Activated T-cell treated with anti-CD3 and anti-CD28 coated beads, Interleukin-2, amount 50 U/mL, for 72 hours (primary cell): ENCODE results near the gene CRNN. TPM values are rescaled to one million over a fixed set of nuclear protein-coding genes. Genes with fewer than 3 reads are reported as not detected.

Experiments
- ATAC-seq, 2 donors: fragments of 150-1000 bp; cut with Tn5 transposase; replicated peaks in 1 of 2; 2 replicates each; pipeline ENCODE4 v1.10.0; 2021; ENCODE audit warnings: moderate library complexity in 2 of 2, mild to moderate bottlenecking in 1 of 2
- DNase-seq, 2 donors: peaks; one replicate each; pipeline ENCODE4 v3.0.0; 2021 to 2022; ENCODE audit warnings: mixed read lengths in 1 of 2
- H3K27ac Mint-ChIP-seq: one replicate; pipeline ENCODE4 v1.8.0; 2022; ENCODE audit warnings: mild to moderate bottlenecking, moderate library complexity, mixed read lengths
- H3K27me3 Mint-ChIP-seq: one replicate; pipeline ENCODE4 v1.8.0; 2022; ENCODE audit warnings: low read depth, mixed read lengths
- H3K36me3 Mint-ChIP-seq, 2 donors: one replicate each; pipeline ENCODE4 v1.8.0; 2022; ENCODE audit warnings: mixed read lengths in 2 of 2, mild to moderate bottlenecking in 1 of 2; ENCODE audit not compliant: insufficient read depth in 2 of 2
- H3K4me1 Mint-ChIP-seq: one replicate; pipeline ENCODE4 v1.8.0; 2022; ENCODE audit warnings: low read depth, mixed read lengths
- H3K4me3 Mint-ChIP-seq, 2 donors: one replicate each; pipeline ENCODE4 v1.8.0; 2022; ENCODE audit warnings: mild to moderate bottlenecking in 2 of 2, mixed read lengths in 2 of 2, moderate library complexity in 2 of 2
- H3K9me3 Mint-ChIP-seq, 2 donors: one replicate each; pipeline ENCODE4 v1.8.0; 2022; ENCODE audit warnings: mixed read lengths in 2 of 2
- total RNA-seq, 2 donors: library from RNA; stranded (reverse); gene quantifications; one replicate each; pipeline ENCODE4 v1.2.3, GENCODE V29; 2022

Gene CRNN
- total RNA-seq, result not detected

DNA sequence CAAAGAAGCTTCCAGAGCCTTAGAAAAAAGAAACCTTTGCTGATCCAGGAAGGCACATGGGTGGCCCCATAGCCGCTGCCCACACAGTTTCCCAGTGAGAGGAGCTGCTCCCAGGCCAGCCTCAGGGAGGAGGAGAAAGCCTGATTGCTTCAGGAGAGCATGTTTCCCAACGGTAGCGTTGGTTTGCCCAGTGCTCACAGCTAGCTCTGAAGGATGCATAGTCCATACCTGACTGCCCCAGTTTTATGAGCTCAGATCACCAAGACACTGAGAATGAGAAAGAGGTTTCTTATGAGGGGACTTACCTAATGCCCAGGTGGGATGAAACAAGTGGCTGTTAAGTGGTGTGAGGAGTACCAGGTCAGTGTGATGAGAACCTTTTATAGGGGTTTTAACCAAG is at the start of gene CRNN:
TSS of gene CRNN (minus strand) at position 355 of the 400 bp plus-strand sequence. CDS start 2,030 bp downstream, outside the sequence.
- DNase-seq (no peak), ATAC-seq (no peak)
- Mint-ChIP-seq H3K27ac (no peak within 1 kb of the TSS), H3K4me3 (no peak within 1 kb of the TSS), H3K9me3 (no peaks in the 10 kb centered on the region), H3K4me1 (no peaks in the 10 kb centered on the region), H3K36me3 (no peaks in the 10 kb centered on the region), H3K27me3 (peaks cover 19% of the 10 kb centered on the region)

DNA sequence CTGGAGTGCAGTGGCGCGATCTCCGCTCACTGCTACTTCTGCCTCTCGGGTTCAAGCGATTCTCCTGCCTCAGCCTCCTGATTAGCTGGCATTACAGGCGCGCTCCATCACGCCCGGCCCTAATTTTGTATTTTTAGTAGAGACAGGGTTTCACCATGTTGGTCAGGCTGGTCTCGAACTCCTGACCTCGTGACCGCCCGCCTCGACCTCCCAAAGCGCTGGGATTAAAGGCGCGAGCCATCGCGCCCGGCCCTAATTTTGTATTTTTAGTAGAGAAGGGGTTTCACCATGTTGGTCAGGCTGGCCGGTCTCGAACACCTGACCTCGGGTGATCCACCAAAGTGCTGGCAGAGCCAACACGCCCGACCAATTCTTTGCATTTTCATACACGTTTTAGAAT is 48.6 kb upstream of the CRNN start:
- Mint-ChIP-seq H3K4me3 (no peak overlapping the region), H3K27me3 (peaks cover 9% of the 10 kb centered on the region), H3K27ac (no peak overlapping the region), H3K9me3 (peaks cover 0 to 4% of the 10 kb centered on the region in 2 donors), H3K36me3 (peaks cover 3 to 4% of the 10 kb centered on the region in 2 donors), H3K4me1 (peaks cover 33% of the 10 kb centered on the region)
- ATAC-seq (no peak), DNase-seq (no peak)

DNA sequence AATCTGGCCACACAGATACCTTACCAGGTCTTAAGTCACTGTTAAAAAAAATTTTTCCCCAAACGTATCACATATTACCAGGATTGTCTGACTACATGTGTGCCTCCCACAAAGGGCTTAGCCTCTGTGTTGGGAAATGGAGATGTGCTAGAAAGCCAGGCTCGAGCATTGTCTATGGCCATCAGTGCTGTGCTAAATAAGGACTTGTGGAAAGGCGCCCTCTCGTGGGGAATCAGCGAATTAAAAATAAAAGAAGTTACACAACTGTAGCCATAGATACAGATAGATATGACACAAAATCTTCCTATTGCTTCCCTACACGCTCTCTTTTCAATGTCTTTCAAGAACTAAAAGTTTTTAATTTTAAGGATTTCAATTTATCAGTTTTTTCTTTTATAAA is 47.5 kb upstream of the CRNN start:
- ATAC-seq (peak in 1 of 2 donors; percentile 47), DNase-seq (peak; percentile 52 to 63)
- Mint-ChIP-seq H3K4me3 (peak overlapping the region; percentile 57 to 71), H3K27ac (no peak overlapping the region), H3K27me3 (peaks cover 5% of the 10 kb centered on the region), H3K36me3 (peaks cover 0 to 3% of the 10 kb centered on the region in 2 donors), H3K9me3 (peaks cover 0 to 4% of the 10 kb centered on the region in 2 donors), H3K4me1 (peaks cover 33% of the 10 kb centered on the region)

DNA sequence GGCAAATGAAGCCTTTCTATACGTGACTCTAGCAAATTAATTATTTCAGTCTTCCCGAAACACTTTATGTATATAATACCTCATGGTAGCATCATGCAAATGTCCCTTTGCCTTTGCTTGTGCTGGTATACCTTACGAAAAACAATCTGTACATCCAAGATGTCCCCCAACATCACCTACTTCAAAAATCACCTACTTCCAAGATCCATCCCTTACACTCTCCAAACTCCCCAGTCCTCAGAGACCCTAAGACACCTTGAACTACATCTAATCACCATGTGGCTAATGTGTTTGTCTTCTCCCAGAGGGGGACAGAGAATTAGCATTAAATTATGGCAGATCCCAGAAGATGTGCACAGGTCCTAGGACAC is 46.5 kb upstream of the CRNN start:
- ATAC-seq (no peak), DNase-seq (no peak)
- no peaks in the 10 kb centered on the region for H3K36me3 Mint-ChIP-seq
- peak overlapping the region; percentile 70 to 74 for H3K4me3 Mint-ChIP-seq
- no peak overlapping the region for H3K27ac Mint-ChIP-seq
- peaks cover 5% of the 10 kb centered on the region for H3K27me3 Mint-ChIP-seq
- no peaks in the 10 kb centered on the region for H3K9me3 Mint-ChIP-seq
- H3K4me1 Mint-ChIP-seq, result peaks cover 33% of the 10 kb centered on the region

DNA sequence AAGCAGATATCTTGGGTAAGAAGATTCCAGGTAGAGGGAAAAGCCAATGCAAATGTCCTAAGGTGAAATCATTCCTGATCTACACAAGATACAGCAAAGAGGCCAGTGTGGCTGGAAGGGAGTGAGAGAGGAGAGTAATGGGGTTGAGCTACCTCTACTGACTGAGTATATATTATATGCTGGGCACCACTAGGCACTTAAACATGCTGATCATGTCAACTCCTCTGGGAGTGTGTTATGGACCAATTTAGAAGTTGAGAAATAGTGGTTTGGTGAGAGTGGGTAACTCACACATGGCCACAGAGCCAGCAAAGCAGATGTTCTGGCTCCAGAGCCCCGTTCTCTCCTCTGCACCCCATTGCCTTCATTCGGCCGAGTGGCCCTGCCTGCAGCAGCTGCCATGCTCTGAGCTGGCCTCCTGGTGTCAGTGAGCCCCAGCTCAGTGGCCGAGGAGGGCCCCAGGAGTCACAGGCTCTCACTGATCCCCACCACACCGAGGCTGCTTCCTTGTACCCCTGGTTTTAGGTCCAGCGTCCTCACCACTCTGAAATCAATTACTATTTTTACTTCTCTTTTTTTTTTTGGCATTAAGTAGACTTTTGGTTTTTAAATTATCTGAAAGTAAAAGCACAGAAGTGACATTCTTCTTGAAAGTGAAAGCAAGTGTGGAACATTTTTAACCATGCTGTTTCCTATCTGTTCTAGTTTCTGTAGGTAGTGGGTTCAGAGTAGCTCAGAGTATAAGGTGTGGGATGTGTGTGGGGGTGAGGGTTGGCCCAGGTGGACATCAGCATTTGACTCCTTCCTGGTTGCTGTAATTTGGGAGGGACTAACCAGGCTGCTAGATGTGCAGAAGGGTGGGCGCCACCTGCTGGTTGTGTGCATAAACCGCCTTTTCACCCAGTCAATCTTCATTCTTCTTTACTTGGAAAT is 45.8 kb upstream of the CRNN start:
- H3K4me1 Mint-ChIP-seq, result peaks cover 33% of the 10 kb centered on the region
- H3K36me3 Mint-ChIP-seq, result no peaks in the 10 kb centered on the region
- H3K9me3 Mint-ChIP-seq, result no peaks in the 10 kb centered on the region
- peak overlapping the region; percentile 40 for H3K27ac Mint-ChIP-seq
- peaks cover 5% of the 10 kb centered on the region for H3K27me3 Mint-ChIP-seq
- peak; percentile 92 to 94 for ATAC-seq
- peak overlapping the region; percentile 70 to 74 for H3K4me3 Mint-ChIP-seq
- peak; percentile 79 to 80 for DNase-seq

DNA sequence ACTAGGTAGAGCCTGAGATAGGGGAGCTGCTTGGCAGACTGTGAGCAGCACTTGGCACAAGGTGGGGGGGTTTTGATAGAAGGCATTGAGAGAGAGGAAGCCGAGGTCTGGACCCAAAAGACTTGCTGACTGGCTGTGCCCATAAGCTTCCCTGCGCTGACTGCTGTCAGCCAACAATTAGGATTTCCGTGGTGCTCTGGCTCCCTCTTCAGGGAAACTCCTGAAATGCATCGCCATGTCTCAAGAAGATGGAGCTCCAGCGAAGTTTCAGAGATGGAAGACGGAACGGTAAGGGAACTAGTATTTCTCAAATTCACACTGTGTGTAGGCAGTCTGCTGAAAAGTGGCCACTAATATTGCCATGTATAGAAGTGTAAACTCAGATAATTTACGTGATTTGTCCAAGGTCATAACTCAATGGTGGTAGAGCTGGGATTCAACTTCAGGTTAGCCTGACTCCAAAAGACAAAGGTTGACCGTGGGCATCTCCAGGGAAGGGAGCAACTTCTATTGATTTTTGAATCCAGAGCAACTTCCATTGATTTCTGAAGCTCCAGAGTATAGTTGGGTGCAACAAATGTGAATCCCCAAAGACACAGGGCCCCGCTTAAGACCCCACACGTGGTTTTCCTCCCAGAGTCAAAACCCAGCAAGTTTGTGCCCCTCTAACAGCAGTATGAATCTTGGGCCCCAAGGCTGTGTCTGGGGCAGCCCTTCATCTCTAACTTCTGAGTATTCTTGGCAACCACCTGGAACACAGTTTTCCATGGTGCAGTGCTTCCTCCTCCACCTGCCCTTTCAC is 44.5 kb upstream of the CRNN start:
- no peak overlapping the region for H3K4me3 Mint-ChIP-seq
- DNase-seq (peak; percentile 77 to 83), ATAC-seq (peak; percentile 40 to 51)
- H3K4me1 Mint-ChIP-seq, result peaks cover 33% of the 10 kb centered on the region
- H3K9me3 Mint-ChIP-seq, result no peaks in the 10 kb centered on the region
- H3K27me3 Mint-ChIP-seq, result peaks cover 5% of the 10 kb centered on the region
- H3K36me3 Mint-ChIP-seq, result no peaks in the 10 kb centered on the region
- no peak overlapping the region for H3K27ac Mint-ChIP-seq

DNA sequence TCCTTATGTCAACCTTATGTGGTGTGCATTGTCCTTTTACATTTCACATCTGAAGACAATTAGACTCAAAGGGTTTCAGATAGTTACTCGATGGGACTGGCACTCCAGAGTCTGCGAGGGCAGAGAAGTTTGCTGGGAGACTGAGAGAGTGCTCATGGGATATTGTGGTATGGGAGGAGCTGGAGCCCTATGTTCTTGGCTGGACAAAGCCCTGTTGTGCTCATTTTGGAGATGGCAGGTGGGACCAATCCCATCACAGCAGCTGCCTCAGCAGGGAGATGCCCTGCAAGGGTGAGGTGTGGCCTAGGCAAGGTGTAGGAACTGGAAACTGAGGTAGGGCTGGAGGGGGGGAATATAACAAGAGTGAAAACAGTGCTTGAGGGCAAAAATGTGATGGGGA is 43.5 kb upstream of the CRNN start:
- H3K36me3 Mint-ChIP-seq, result no peaks in the 10 kb centered on the region
- H3K9me3 Mint-ChIP-seq, result no peaks in the 10 kb centered on the region
- peaks cover 33% of the 10 kb centered on the region for H3K4me1 Mint-ChIP-seq
- no peak overlapping the region for H3K4me3 Mint-ChIP-seq
- no peak overlapping the region for H3K27ac Mint-ChIP-seq
- no peak for DNase-seq
- H3K27me3 Mint-ChIP-seq, result peaks cover 5% of the 10 kb centered on the region
- no peak for ATAC-seq

DNA sequence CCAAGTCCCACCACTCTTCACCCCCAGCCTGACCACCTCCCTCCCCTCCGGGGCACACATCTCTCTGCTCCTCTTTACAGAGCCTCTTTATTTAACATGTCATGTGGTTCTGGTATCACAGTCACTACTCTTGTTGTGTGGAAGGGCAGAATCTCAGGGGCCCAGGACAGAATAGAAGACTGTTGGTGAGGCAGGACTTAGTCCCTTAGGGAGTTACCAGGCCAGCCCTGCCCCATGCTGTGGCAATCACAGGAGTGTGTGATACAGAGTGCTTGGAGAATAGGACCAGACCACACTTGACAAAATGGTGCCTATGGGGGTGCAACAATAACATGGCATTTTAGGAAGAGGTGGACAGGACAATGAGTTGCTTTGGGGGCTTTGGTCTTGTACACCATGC is 43.0 kb upstream of the CRNN start:
- H3K27me3 Mint-ChIP-seq, result peaks cover 8% of the 10 kb centered on the region
- H3K36me3 Mint-ChIP-seq, result no peaks in the 10 kb centered on the region
- H3K27ac Mint-ChIP-seq, result no peak overlapping the region
- H3K4me1 Mint-ChIP-seq, result peaks cover 33% of the 10 kb centered on the region
- ATAC-seq, result no peak
- no peak overlapping the region for H3K4me3 Mint-ChIP-seq
- no peaks in the 10 kb centered on the region for H3K9me3 Mint-ChIP-seq
- no peak for DNase-seq

DNA sequence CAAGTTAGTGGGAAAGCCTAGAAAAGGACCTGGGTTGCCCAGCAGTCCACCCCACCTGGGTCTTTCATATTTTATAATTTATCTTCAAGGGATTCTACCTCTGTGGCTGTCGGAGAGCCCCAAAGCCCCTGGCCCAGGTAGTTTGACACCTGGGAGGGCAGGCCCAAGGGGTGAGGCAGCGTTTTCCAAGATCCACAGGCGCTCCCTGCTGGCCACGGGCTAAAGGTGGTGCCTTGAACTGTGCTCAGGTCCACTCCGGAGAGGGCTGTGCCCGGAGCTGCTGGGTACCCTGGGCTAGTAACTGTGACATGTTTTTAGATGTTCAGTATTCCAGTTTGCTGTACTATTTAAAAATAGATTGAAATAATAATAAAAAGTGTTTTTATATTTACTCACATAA is 37.2 kb upstream of the CRNN start:
- no peaks in the 10 kb centered on the region for H3K9me3 Mint-ChIP-seq
- DNase-seq (no peak), ATAC-seq (no peak)
- no peak overlapping the region for H3K4me3 Mint-ChIP-seq
- H3K4me1 Mint-ChIP-seq, result no peaks in the 10 kb centered on the region
- H3K27me3 Mint-ChIP-seq, result peaks cover 6% of the 10 kb centered on the region
- H3K36me3 Mint-ChIP-seq, result no peaks in the 10 kb centered on the region
- H3K27ac Mint-ChIP-seq, result no peak overlapping the region

DNA sequence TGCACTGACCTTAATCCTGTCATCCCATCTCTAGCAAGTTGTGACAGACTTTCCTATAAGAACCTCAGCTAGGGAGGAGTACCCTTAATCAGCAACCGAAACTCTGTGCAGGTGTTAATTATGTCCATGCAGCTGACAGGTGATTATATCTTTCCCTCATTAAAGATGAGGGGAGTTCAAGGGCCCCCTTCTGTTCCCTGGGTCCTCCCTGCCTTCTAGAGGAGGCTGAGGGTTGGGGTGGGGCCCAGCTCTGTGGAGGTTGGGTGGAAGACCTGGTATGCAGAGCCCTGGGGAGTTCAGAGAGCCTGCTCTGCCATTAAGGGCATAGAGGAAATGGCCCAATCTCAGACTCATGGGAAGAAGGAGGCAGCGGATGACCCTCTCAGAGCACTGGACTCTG is 35.6 kb upstream of the CRNN start:
- Mint-ChIP-seq H3K27ac (no peak overlapping the region), H3K4me3 (no peak overlapping the region), H3K9me3 (no peaks in the 10 kb centered on the region), H3K4me1 (no peaks in the 10 kb centered on the region), H3K27me3 (peaks cover 6% of the 10 kb centered on the region), H3K36me3 (no peaks in the 10 kb centered on the region)
- ATAC-seq (no peak), DNase-seq (no peak)

DNA sequence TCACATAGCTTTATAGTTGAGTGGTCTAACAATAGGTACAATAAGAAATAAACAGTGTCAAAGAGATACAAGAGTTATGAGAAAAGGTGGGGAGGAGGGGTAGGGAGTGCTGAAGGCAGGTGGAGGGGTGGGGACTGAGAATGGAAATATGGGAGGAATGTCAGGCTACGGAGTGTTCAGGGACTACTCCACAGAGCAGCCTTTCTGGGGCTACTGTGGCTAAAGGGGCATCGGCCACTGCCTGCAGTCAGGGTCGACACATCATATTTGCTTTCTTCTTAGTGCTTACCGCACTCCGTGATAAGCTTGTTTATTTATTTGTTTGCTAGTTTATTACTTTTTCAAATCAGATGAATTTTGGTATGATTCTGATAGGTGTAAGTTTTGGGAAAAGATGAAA is 34.4 kb upstream of the CRNN start:
- H3K27me3 Mint-ChIP-seq, result peaks cover 6% of the 10 kb centered on the region
- H3K36me3 Mint-ChIP-seq, result no peaks in the 10 kb centered on the region
- no peaks in the 10 kb centered on the region for H3K9me3 Mint-ChIP-seq
- ATAC-seq (no peak), DNase-seq (no peak)
- no peaks in the 10 kb centered on the region for H3K4me1 Mint-ChIP-seq
- no peak overlapping the region for H3K27ac Mint-ChIP-seq
- H3K4me3 Mint-ChIP-seq, result no peak overlapping the region

DNA sequence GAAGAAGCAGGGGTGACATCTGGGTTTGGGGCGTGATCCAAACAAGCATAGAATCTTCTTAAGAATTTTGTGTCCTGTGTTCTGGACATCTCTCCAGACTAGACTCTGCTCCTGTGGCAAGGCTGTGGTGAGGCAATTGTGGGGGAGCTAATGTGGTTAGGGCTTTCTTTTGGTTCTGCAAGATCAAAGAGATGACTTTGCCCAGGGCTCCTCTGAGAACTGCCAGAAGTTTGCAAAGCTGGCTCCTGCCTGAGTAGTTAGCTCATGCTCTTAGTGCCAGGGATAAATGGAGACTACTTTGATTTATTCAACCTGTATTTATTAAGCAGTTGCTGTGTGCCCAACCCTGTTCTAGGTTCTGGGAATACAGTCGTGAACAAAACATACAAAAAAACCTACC is 34.0 kb upstream of the CRNN start:
- H3K4me3 Mint-ChIP-seq, result no peak overlapping the region
- H3K27ac Mint-ChIP-seq, result no peak overlapping the region
- H3K27me3 Mint-ChIP-seq, result peaks cover 6% of the 10 kb centered on the region
- no peak for ATAC-seq
- H3K36me3 Mint-ChIP-seq, result no peaks in the 10 kb centered on the region
- no peaks in the 10 kb centered on the region for H3K4me1 Mint-ChIP-seq
- H3K9me3 Mint-ChIP-seq, result no peaks in the 10 kb centered on the region
- DNase-seq, result no peak

DNA sequence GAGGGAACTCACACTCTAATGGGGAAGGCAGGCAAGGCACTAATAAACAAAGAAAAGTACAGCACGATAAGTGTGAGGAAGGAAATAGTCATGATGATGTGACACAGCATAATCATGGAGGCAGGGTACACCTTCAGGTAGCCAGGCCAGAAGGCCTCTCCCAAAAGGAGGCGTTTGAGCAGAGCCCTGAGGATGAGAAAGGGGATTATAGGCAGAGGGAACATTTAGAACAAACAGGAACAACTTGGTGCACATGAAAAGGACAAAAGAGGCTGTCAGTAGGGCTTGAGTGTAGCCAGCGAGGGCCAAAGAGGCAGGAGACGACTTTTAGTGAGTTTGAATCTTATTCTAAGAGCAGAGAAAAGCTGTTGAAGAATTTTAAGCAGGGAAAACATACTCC is 33.4 kb upstream of the CRNN start:
- DNase-seq, result no peak
- H3K36me3 Mint-ChIP-seq, result no peaks in the 10 kb centered on the region
- H3K4me1 Mint-ChIP-seq, result no peaks in the 10 kb centered on the region
- H3K9me3 Mint-ChIP-seq, result no peaks in the 10 kb centered on the region
- H3K4me3 Mint-ChIP-seq, result no peak overlapping the region
- ATAC-seq, result no peak
- H3K27me3 Mint-ChIP-seq, result peaks cover 6% of the 10 kb centered on the region
- no peak overlapping the region for H3K27ac Mint-ChIP-seq
